ENCODE measurements around the gene GRN. TPM values are rescaled to one million over a fixed set of nuclear protein-coding genes. Genes with fewer than 3 reads are reported as not detected.
A peak's percentile ranks its signal among the peaks of the same experiment; 100 is the strongest.

The GRN gene
- total and polyA plus RNA-seq, 2 of the 8 experiments (the other 6 are each of a cell fraction or from before 2014, with no cell fraction given) = 108 to 387 TPM

- Histone ChIP-seq H2BK12ac (ENCODE audit: low read depth, low read length) (no peak overlapping the region), H3K18ac (ENCODE audit: extremely low read depth, low read length) (no peak overlapping the region), H4K91ac (replicated peaks; ENCODE audit: insufficient read length, low read length) (no peak overlapping the region), H3K36me3 (ENCODE audit: control insufficient read depth in 2 of 4, insufficient read depth in 4 of 4, low read length in 3 of 4) (peaks cover 0 to 3% (median under 1%) of the 10 kb centered on the region in 4 experiments; a peak in 3 of 8 replicates), H4K8ac (ENCODE audit: extremely low read depth, insufficient read depth, low read length) (no peak overlapping the region; the same call in 1 of the 2 replicates), H2BK20ac (ENCODE audit: low read length) (no peak overlapping the region), H2AFZ (ENCODE audit: low read length) (no peak overlapping the region), H3K79me1 (ENCODE audit: low read depth, low read length) (no peaks in the 10 kb centered on the region), H3K23ac (ENCODE audit: insufficient read length) (no peak overlapping the region), H3K56ac (replicated peaks; ENCODE audit: insufficient read length, low read depth, low read length) (no peak overlapping the region), H2AK5ac (ENCODE audit: low read depth, low read length) (no peak overlapping the region), H3K4me2 (ENCODE audit: insufficient read depth in 1 of 2, low read depth in 2 of 2, low read length in 2 of 2) (no peak overlapping the region; a peak in 1 of 4 replicates), H3K4ac (replicated peaks; ENCODE audit: insufficient read length, low read depth, low read length) (no peak overlapping the region), H2BK15ac (ENCODE audit: low read length) (no peak overlapping the region), H3K9ac (replicated peaks in 1 of 4; ENCODE audit: extremely low read depth in 1 of 4, low read depth in 3 of 4, low read length in 3 of 4) (no peak overlapping the region), H3K27ac (ENCODE audit: low read depth, low read length) (no peak overlapping the region), H4K5ac (ENCODE audit: insufficient read length, low read depth, low read length) (no peak overlapping the region), H3K4me3 (ENCODE audit: extremely low read depth in 1 of 4, insufficient read depth in 2 of 4, low read depth in 3 of 4, low read length in 4 of 4) (no peak overlapping the region), H2BK5ac (ENCODE audit: low read depth, low read length) (no peak overlapping the region), H3K14ac (ENCODE audit: insufficient read length) (no peak overlapping the region), H3K79me2 (ENCODE audit: control insufficient read depth in 1 of 2, insufficient read depth in 2 of 2, low read length in 2 of 2) (no peaks in the 10 kb centered on the region), H3K27me3 (replicated peaks in 1 of 4; ENCODE audit: control insufficient read depth in 3 of 4, extremely low read depth in 1 of 4, insufficient read depth in 3 of 4, low read length in 3 of 4) (no peaks in the 10 kb centered on the region; a peak in 2 of 7 replicates), H3K9me3 (ENCODE audit: insufficient read depth in 2 of 2, low read depth in 1 of 2, low read length in 1 of 2) (no peaks in the 10 kb centered on the region), H3K23me2 (ENCODE audit: low read depth, low read length) (peaks cover 8% of the 10 kb centered on the region; the same call in 1 of the 2 replicates), H2BK120ac (replicated peaks; ENCODE audit: low read depth, low read length) (no peak overlapping the region), H4K20me1 (replicated peaks in 1 of 2; ENCODE audit: control insufficient read depth in 1 of 2, insufficient read depth in 2 of 2, low read length in 2 of 2) (peaks cover 4 to 21% of the 10 kb centered on the region in 2 experiments), H3K4me1 (replicated peaks in 1 of 4; ENCODE audit: control insufficient read depth in 3 of 4, insufficient read depth in 4 of 4, low read length in 3 of 4) (peaks cover 0 to 8% (median 4%) of the 10 kb centered on the region in 4 experiments; a peak in 4 of 7 replicates)
- TF ChIP-seq RFX5 (IDR thresholded peaks at IDR 0.05; ENCODE audit: borderline replicate concordance, low read depth, low read length) (no peak), POLR2A (IDR thresholded peaks at IDR 0.05; ENCODE audit: control extremely low read depth in 1 of 2, low read depth in 2 of 2, low read length in 2 of 2) (peak; percentile 26 to 27; a peak in 2 of 3 replicates)
- ChIA-PET CTCF (ENCODE audit: partially characterized antibody) (interaction anchor here (0.6 to 5.7 kb wide), 23 partner anchors 8 to 344 kb away, joined by 3 to 62 read pairs (median 6); partner anchors contain the start of genes ASB16, FAM171A2, GRN and TMUB2), POLR2A (ENCODE audit: partially characterized antibody) (interaction anchor here (0.7 to 3.2 kb wide), 13 partner anchors 10 to 229 kb away, joined by 3 to 18 read pairs (median 5); partner anchors contain the start of genes FAM171A2, HDAC5, TMUB2 and UBTF)
- no peak for DNase-seq (ENCODE audit: low read depth in 1 of 2, low spot score in 2 of 2)
- WGBS, 2 experiments (ENCODE audit: extremely low coverage in 1 of 2, insufficient coverage in 1 of 2, insufficient read length in 1 of 2, insufficient replicate concordance in 2 of 2, low coverage in 1 of 2, low lambda C conversion rate in 2 of 2, missing lambda C conversion rate in 1 of 2) = 93% methylated on average over 36 of the region's 36 CpGs; no CpG with 5 or more reads in 1 of the 2 experiments
- no peak for FAIRE-seq
These were observed 7.1 kb downstream of the GRN start for GRCh38 chr17:44351961-44352827.
